ENCODE results near the gene KRT6B. TPM values are rescaled to one million over a fixed set of nuclear protein-coding genes. Genes with fewer than 3 reads are reported as not detected.
"Not testable (repeated sequence)": the region's sequence is repeated elsewhere in the genome, so short reads cannot be mapped to it uniquely, and the experiment has no call there.

The KRT6B gene
- total and polyA plus RNA-seq, 9 of the 15 experiments (the other 6 are each of a cell fraction or from before 2014, with no cell fraction given), result not detected

DNA sequence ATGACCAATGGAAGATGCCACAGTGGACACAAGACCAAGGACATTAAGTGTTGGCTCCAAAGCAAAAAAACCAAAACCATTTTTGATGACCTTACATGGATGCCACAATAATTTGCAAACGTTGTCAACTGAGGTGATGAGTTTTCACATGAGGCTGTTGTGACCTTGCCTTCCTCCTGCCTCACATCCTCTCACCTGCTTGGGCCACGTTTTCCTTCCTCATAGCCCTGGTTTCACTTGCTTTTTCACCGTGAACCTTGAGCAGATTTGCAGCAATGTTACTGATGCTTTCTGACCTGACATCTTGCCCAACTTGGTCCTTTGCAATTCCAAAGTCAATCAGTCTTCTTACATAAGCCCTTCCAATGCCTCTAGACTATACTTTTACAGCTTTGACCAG lies 3.7 kb downstream of the KRT6B start (continued):
- TF ChIP-seq ARID3A (IDR thresholded peaks at IDR 0.05; ENCODE audit: borderline replicate concordance, low read depth, low read length) (no peak), HEY1 (CRISPR knock-in tag; IDR thresholded peaks at IDR 0.05; ENCODE audit: borderline replicate concordance) (no peak), CHD7 (IDR thresholded peaks at IDR 0.05; ENCODE audit: low read depth, low read length) (no peak)

- 2% methylated on average over 7 of the region's 11 CpGs for WGBS (ENCODE audit: insufficient coverage, low coverage, missing lambda C conversion rate)
- intact Hi-C loops (cut with micrococcal nuclease); H3K36me3 ChIP-seq (ENCODE audit: control insufficient read depth, insufficient read depth, low read length); H3K9me1 ChIP-seq (ENCODE audit: control insufficient read depth, insufficient read depth, low read length); BruUV-seq (replicated peaks); H3K9ac ChIP-seq (ENCODE audit: insufficient read depth in 1 of 2, low read depth in 2 of 2, low read length in 2 of 2); H3K4me1 ChIP-seq (replicated peaks in 1 of 2; ENCODE audit: control insufficient read depth in 2 of 2, insufficient read depth in 2 of 2, low read length in 2 of 2); H3K27ac ChIP-seq (ENCODE audit: extremely low read depth, low read depth, low read length); ATAC-seq; in situ Hi-C loops (cut with MboI); FAIRE-seq; H3K4me3 ChIP-seq; H4K20me1 ChIP-seq (replicated peaks; ENCODE audit: control insufficient read depth, insufficient read depth, low read length); H2AFZ ChIP-seq (ENCODE audit: low read depth, low read length); H3K79me2 ChIP-seq (ENCODE audit: control insufficient read depth, insufficient read depth, low read length); DNase-seq (ENCODE audit: extremely low read depth in 1 of 4, low spot score in 3 of 4); H3K4me2 ChIP-seq (ENCODE audit: insufficient read depth, low read length); H3K9me3 ChIP-seq (replicated peaks; ENCODE audit: control insufficient read depth, insufficient read depth, low read depth, low read length); CTCF ChIA-PET (ENCODE audit: low intra/inter-chr PET ratio): not testable (repeated sequence)
- POLR2A ChIA-PET, result interaction anchor here (0.6 kb wide), 1 partner anchor 917 kb away, joined by 4 read pairs; no protein-coding TSS in a partner anchor
- H3K27me3 ChIP-seq (ENCODE audit: control insufficient read depth in 2 of 2, insufficient read depth in 2 of 2, low read length in 2 of 2), result peaks cover 2 to 33% of the 10 kb centered on the region in 2 experiments; a peak in 2 of 5 replicates
Observed at GRCh38 chr12:52447196-52447595, 4.8 kb downstream of the KRT6B start.
